GM23248 (cell line): ENCODE data around the gene C3orf18.

Experiments
- EZH2 ChIP-seq: fragments of 200-600 bp; sonication (generic); IDR thresholded peaks from 2 replicates; pipeline ENCODE4 v1.6.1; 2018; ENCODE audit warnings: antibody characterized with exemption, mild to moderate bottlenecking; ENCODE audit not compliant: insufficient read depth, poor library complexity, severe bottlenecking
- EZH2phosphoT487 ChIP-seq: fragments of 200-600 bp; sonication (generic); IDR thresholded peaks from 2 replicates; pipeline ENCODE4 v1.6.1; 2018; ENCODE audit warnings: antibody characterized with exemption, moderate library complexity, mild to moderate bottlenecking, low read depth; ENCODE audit not compliant: insufficient read depth

DNA sequence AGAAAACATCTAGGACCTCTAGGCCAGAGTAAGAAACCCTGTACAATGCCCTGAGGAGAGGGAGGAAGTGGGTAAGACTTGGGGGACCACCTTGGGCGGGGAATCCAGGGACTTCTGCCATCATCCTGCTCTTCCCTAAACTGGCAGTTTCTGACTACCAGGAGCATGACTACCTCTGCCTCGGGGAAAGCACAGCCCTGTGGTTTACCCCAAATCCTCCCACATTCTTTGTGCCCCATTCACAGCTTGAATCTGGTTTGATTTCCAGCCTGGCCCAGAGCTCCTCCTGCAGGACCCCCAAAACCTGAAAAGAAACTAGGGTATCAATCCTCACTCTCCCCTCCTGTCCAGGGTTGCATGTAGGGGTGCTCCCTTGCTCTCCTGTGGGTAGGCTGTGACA, 4.7 kb downstream of the C3orf18 start:
- no peak for TF ChIP-seq EZH2phosphoT487
- TF ChIP-seq EZH2: no peak
